GM19023 (cell line): ENCODE results near the gene ZNF280D.
"Not testable (repeated sequence)": the region's sequence is repeated elsewhere in the genome, so short reads cannot be mapped to it uniquely, and the experiment has no call there.

ENCODE experiments used
- ATAC-seq: cut with Tn5 transposase; IDR thresholded peaks from one replicate; pipeline ENCODE4 v1.9.1; 2021; ENCODE audit warnings: mild to moderate bottlenecking, moderate library complexity; ENCODE audit not compliant: unreplicated experiment

Gene ZNF280D

DNA sequence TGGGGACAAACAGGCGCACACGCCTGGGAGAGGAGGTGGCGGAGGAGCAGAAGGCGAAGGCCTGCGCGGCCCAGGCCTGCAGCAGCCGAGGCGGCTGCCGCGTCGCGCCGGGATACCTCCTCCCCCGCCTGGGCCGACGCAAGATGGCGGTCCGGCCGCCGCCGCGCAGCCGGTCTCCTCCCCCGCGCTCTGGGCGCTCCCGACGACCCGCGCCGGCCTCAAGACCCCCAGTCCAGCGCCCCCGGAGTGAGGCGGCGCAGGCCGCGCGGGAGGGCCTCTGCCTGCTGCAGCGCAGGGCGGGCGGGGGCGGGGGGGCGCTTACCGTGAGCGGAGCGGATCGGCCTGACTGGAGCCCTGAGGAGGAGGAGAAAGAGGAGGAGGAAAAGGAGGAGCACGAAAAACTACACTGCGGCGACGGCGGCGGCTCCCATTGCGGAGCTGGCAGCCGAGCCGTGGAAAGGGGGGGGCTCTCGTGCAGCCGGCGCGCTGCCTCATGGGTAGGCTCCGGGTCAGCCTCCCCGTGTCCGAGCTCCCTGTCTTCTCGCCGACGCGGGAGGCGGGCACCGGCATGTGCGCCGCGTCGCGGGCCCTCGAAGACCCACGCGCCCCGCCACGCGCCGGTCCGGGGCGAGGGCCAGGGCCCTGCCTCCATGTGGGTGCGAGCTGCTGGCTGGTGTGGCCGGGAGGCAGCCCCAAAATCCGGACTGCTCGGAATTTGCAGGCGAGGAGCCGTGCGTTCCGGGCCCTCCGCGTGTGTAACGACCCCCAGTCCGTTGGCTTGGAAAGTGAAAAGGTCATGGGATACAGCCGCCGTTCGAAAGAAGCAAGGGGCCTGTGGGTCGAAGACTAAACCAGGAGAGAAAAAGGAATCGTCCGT, at the start of gene ZNF280D:
TSS of gene ZNF280D (minus strand) at position 374 of the 877 bp plus-strand sequence. CDS start 26,400 bp downstream, outside the sequence.
- peak; percentile 86 for ATAC-seq

- no peak for ATAC-seq
Measured at GRCh38 chr15:56782306-56782705, 49.0 kb upstream of the ZNF280D start.

DNA sequence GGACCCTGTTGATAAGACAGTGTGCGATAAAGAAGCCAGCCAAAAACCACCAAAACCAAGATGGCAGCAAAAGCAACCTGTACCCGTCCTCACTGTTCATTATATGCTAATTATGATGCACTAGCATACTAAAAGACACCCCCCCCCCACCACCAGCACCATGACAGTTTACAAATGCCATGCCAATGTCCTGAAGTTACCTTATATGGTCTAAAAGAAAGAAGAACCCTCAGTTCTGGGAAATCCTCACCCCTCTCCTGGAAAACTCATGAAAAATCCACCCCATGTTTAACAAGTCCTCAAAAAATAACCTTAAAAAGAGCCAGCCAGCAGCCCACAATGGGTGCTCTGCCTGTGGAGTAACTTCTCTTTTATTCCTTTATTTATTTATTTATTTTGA, 48.4 kb upstream of the ZNF280D start:
- ATAC-seq = no peak

DNA sequence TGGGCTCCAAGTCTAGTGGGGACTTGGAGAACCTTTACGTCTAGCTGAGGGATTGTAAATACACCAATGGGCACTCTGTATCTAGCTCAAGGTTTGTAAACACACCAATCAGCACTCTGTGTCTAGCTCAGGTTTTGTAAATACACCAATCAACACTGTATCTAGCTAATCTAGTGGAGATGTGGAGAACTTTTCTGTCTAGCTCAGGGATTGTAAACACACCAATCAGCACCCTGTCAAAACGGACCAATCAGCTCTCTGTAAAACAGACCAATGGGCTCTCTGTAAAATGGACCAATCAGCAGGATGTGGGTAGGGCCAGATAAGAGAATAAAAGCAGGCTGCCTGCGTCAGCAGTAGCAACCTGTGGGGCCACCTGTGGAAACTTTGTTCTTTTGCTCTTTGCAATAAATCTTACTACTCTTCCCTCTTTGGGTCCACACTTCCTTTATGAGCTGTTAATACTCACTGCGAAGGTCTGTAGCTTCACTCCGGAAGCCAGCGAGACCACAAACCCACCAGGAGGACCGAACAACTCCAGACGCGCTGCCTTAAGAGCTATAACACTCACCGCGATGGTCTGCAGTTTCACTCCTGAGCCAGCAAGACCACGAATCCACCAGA, 46.9 kb upstream of the ZNF280D start:
- not testable (repeated sequence) for ATAC-seq

DNA sequence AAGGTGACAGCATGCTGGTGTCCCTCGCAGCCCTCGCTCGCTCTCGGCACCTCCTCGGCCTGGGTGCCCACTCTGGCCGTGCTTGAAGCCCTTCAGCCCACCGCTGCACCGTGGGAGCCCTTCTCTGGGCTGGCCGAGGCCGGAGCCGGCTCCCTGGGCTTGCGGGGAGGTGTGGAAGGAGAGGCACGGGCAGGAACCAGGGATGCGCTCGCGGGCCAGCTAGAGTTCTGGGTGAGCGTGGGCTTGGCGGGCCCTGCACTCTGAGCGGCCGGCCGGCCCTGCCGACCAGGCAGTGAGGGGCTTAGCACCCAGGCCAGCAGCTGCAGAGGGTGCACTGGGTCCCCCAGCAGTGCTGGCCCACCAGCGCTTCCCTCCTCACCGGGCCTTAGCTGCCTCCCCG, 46.1 kb upstream of the ZNF280D start:
- not testable (repeated sequence) for ATAC-seq

DNA sequence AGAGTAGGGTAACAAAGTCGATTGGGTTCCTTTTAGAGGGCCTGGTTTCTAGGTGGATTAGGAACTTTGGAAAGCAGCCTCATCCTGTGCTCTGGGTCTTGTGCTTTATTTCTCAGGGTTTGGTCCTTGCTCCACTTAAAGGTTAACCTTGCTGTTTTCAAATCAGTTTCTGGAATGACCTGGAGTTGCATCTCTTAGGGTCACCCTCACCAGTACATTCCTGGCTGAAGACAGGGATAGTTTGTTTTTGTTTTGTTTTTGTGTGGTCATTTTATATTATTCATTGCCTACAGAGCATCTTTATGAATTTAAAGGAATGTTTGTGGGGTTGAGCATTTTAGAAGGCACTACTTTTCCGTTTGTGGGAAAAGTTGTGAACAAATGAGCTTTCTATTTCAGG, 45.5 kb upstream of the ZNF280D start:
- no peak for ATAC-seq

- no peak for ATAC-seq
Measured at GRCh38 chr15:56776839-56777238, 43.5 kb upstream of the ZNF280D start.

DNA sequence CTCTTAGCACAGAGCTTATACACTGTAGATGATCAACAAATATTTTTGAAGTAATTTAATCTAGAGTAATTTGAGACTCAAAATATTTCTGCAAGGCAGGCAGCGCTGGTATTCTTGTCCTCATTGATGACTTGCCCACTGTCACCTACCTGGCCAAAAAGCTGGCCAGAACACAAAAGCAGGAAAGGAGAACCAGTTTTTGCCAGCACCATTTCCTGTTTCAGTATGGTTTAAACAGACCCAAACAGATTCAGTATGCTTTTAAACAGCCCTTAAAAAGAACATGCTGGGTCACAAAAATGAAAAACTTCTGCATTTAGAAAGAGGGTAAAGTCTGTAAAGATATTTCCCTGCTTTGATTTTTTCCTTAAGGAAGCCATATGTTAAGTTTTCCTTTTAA, 42.3 kb upstream of the ZNF280D start:
- ATAC-seq = no peak

- no peak for ATAC-seq
Measured at GRCh38 chr15:56774356-56774755, 41.0 kb upstream of the ZNF280D start.

DNA sequence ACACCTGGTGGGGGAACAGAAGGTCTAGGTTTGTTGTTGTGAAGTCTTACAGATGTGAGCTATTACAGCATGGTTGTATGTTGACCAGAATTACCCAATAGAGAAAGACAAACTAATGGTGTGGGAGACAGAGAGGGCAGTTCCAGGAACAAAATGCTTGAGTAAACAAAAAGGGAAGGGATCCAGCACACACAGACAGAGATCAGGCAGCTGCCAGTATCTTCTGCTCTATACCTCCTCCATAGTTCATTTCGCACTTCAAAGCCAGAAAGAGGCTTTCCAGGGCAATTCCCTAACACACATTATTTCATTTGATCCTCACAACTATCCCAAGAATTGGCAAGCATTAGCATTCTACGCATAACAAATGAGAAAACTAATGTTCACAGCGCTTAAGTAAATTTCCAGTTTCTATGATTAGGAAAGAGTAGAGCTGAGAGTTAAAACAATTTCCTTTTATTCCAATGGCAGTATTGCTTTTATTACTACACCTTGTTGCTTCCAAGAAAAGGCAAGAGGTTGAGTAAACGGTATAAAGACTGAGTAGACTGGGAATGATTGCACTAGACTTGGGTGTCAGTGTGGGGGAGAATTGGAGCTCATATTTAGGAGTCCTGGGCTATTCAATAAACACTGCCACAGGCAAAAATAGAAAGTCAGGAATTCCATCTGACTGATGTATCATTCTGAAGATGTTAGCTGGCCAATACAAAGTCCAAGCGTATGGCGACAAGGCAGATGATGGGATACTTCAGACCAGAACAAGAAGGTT, 39.7 kb upstream of the ZNF280D start:
- ATAC-seq = no peak

DNA sequence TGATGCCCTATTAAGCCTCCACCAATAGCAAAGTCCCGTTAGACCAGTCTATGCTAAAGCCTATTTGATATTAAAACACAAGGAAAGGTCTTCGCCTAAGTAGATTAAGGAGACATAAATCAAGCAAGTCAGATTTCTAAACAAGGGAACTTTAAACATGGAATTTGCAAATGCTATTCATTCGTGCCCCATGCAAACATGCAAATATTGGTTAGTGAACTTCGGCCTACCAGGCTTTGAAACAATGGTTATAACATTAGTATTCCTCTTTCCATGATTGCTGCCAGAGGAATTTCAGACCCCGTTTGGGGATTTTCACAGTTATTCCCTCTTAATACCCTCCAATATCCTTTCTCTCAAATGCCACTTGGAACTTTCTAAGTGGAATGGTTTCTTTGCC, 36.9 kb upstream of the ZNF280D start:
- ATAC-seq = no peak

- ATAC-seq = no peak
Measured at GRCh38 chr15:56767315-56767714, 34.0 kb upstream of the ZNF280D start.

- no peak for ATAC-seq
Measured at GRCh38 chr15:56765251-56765650, 31.9 kb upstream of the ZNF280D start.

GRCh38 chr15:56763141-56763895, 30.0 kb upstream of the ZNF280D start:
- ATAC-seq = no peak

DNA sequence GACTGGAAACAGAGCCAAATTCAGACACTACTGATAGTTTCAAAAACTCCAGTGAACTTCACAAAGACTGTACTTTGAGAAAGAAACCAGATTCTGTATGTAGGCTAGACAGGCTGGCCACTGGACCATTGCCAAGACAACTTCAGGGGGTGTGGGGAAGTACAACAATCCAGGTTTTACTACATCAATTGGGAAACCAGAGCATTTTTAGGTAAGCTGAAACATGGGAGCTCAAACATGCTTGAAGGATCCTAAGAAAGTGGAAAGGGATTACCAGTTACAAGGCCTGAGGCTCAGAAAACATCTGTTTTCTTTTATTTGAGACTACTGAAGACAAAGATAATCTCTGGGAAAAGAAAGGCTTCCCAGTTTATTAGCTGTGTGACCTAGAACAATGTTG, 26.9 kb upstream of the ZNF280D start:
- ATAC-seq = no peak

DNA sequence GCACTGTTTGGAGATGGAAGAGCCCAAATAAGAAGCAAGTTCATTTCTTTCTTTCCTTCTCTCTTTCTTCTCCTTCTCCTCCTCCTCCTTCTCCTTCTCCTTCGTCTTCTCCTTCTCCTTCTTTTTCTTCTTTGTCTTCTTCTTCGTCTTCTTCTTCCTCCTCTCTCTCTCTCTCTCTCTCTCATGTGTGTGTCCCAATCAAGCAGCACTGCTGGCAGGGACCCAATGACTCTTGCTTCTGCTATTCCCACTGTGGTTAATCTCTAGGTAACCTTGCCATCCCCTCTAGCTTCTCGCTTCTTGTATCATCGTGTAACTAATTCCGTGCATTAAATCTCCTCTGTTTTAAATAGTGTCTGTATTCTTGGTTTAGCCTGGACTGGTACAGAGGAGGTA, 26.1 kb upstream of the ZNF280D start:
- ATAC-seq = no peak

DNA sequence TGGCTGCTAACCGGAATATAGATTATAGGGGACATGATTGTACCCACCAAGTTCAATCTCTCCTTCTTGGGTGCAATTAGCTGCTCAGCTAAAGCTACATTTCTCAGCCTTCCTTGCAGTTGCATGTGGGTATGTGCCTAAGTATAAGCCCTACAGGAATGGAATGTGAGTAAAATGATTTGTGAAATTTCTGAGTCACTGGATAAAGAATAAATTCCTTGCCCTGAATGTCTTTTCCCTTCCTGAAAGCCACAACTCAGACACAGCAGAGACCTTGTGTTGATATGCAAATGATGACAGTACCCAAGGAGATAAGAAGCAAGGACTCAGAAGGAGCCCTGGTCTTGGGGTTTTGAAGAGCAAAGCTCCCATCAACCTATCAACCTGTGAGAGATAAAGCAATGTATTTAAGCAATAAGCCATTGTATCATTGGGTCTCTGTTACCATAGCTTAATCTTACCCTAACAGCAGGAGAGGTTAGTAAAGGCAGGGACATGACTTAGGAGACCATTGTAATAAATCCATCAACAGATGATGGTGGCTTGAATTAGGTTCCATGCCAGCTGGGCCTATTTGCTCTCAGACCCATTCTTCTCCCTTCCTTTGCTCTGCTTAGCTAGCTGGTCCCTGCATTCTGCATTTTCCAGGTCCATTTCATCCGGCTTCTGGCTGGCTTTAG, 25.6 kb upstream of the ZNF280D start:
- ATAC-seq = no peak

- ATAC-seq = no peak
Measured at GRCh38 chr15:56757875-56758274, 24.6 kb upstream of the ZNF280D start.

GRCh38 chr15:56754772-56755370, 21.6 kb upstream of the ZNF280D start:
- no peak for ATAC-seq

- no peak for ATAC-seq
Measured at GRCh38 chr15:56752986-56753385, 19.7 kb upstream of the ZNF280D start.
